Kidney (tissue), 14 donors: ENCODE measurements around the gene TMEM87B. TPM values are rescaled to one million over a fixed set of nuclear protein-coding genes. Genes with fewer than 3 reads are reported as not detected.

ENCODE experiments used
- DNase-seq, 5 donors: peaks; one replicate each; pipeline ENCODE4 v3.0.0-alpha.2; 2013 to 2020
- FAIRE-seq: peaks from 2 replicates; lab custom pipeline; 2012; peaks lifted over from hg19 to GRCh38; lab: Jason Lieb, UNC
- H3K27ac ChIP-seq, 2 donors: one replicate each; pipeline ENCODE4 v1.7.0; 2013; ENCODE audit warnings: low read depth in 2 of 2, low read length in 2 of 2, inconsistent platforms in 1 of 2
- H3K27me3 ChIP-seq: one replicate; pipeline ENCODE4 v1.7.1; 2013; ENCODE audit warnings: low read length, inconsistent platforms; ENCODE audit not compliant: control insufficient read depth, insufficient read depth
- H3K36me3 ChIP-seq, 3 donors: one replicate each; pipeline versions ENCODE4 v1.7.0 to v1.7.1; 2013; ENCODE audit warnings: low read length in 3 of 3, control low read depth in 1 of 3, inconsistent platforms in 1 of 3; ENCODE audit not compliant: insufficient read depth in 3 of 3, control insufficient read depth in 2 of 3
- H3K4me1 ChIP-seq, 3 donors: one replicate each; pipeline versions ENCODE4 v1.7.0 to v1.7.1; 2013; ENCODE audit warnings: low read length in 3 of 3, inconsistent platforms in 1 of 3, low read depth in 1 of 3; ENCODE audit not compliant: control insufficient read depth in 2 of 3, insufficient read depth in 2 of 3
- H3K4me3 ChIP-seq, 3 donors: one replicate each; pipeline versions ENCODE4 v1.7.0 to v1.8.1; 2013; ENCODE audit warnings: low read length in 3 of 3, control low read depth in 1 of 3, inconsistent platforms in 1 of 3
- H3K9ac ChIP-seq, 3 donors: one replicate each; pipeline versions ENCODE4 v1.7.0 to v1.7.1; 2013; ENCODE audit warnings: low read length in 3 of 3, control low read depth in 1 of 3, inconsistent platforms in 1 of 3
- H3K9me3 ChIP-seq, 3 donors: one replicate each; pipeline versions ENCODE4 v1.7.0 to v1.7.1; 2013; ENCODE audit warnings: low read length in 3 of 3, control low read depth in 1 of 3, inconsistent platforms in 1 of 3; ENCODE audit not compliant: control insufficient read depth in 2 of 3, insufficient read depth in 1 of 3
- intact Hi-C: fragments of 100-400 bp; cut with DNase I; formaldehyde crosslinking; loops from one replicate; pipeline ENCODE4 v1.11.1; 2022
- polyA plus RNA-seq: library from polyadenylated mRNA; stranded (reverse); fragments of 350-450 nt; fragmentation: Illumina TruSeq; extraction: RNeasy Lipid Tissue Mini Kit (QIAGEN cat#74804); gene quantifications from one replicate; pipeline ENCODE4 v1.2.3, GENCODE V29; 2014; ENCODE audit warnings: low read depth, low replicate concordance; ENCODE audit not compliant: insufficient read depth
- total RNA-seq: library from RNA; stranded (reverse); fragmentation: NEBNext Ultra II Directional; extraction: Animal tissue kit (Norgen Biotek cat#: 25700); gene quantifications from one replicate; pipeline ENCODE4 v1.2.1, GENCODE V29; 2021
- TF ChIP-seq, protein P1 (sequence below): IDR thresholded peaks from 3 replicates; pipeline ENCODE4 v1.5.1; 2012; ENCODE audit warnings: mild to moderate bottlenecking, moderate library complexity, borderline replicate concordance; ENCODE audit not compliant: insufficient read depth; ENCODE audit errors: extremely low read depth
- donor health status: control.
- donor health status: control.
- donor health status: control.
- donor health status: control.
- donor health status: control.
- donor health status: DM: yes; HTN: yes; CAD: no.
- donor health status: Normal renal cell carcinoma (clear cell type).

The TMEM87B gene
- total and polyA plus RNA-seq, 2 donors from 2014 or later, result 6.5 to 21.9 TPM

- Histone ChIP-seq H3K27me3 (no peaks in the 10 kb centered on the region), H3K4me3 (no peak overlapping the region), H3K4me1 (no peaks in the 10 kb centered on the region), H3K9ac (no peak overlapping the region), H3K36me3 (no peaks in the 10 kb centered on the region), H3K9me3 (no peaks in the 10 kb centered on the region), H3K27ac (no peak overlapping the region)
- FAIRE-seq (no peak), DNase-seq (peak in 1 of 5 donors; percentile 19)
- intact Hi-C loops, result no loop called here
- TF ChIP-seq, protein P1, sequence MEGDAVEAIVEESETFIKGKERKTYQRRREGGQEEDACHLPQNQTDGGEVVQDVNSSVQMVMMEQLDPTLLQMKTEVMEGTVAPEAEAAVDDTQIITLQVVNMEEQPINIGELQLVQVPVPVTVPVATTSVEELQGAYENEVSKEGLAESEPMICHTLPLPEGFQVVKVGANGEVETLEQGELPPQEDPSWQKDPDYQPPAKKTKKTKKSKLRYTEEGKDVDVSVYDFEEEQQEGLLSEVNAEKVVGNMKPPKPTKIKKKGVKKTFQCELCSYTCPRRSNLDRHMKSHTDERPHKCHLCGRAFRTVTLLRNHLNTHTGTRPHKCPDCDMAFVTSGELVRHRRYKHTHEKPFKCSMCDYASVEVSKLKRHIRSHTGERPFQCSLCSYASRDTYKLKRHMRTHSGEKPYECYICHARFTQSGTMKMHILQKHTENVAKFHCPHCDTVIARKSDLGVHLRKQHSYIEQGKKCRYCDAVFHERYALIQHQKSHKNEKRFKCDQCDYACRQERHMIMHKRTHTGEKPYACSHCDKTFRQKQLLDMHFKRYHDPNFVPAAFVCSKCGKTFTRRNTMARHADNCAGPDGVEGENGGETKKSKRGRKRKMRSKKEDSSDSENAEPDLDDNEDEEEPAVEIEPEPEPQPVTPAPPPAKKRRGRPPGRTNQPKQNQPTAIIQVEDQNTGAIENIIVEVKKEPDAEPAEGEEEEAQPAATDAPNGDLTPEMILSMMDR, result no peak
These were observed 98.4 kb downstream of the TMEM87B start for GRCh38 chr2:112153501-112153900.

DNA sequence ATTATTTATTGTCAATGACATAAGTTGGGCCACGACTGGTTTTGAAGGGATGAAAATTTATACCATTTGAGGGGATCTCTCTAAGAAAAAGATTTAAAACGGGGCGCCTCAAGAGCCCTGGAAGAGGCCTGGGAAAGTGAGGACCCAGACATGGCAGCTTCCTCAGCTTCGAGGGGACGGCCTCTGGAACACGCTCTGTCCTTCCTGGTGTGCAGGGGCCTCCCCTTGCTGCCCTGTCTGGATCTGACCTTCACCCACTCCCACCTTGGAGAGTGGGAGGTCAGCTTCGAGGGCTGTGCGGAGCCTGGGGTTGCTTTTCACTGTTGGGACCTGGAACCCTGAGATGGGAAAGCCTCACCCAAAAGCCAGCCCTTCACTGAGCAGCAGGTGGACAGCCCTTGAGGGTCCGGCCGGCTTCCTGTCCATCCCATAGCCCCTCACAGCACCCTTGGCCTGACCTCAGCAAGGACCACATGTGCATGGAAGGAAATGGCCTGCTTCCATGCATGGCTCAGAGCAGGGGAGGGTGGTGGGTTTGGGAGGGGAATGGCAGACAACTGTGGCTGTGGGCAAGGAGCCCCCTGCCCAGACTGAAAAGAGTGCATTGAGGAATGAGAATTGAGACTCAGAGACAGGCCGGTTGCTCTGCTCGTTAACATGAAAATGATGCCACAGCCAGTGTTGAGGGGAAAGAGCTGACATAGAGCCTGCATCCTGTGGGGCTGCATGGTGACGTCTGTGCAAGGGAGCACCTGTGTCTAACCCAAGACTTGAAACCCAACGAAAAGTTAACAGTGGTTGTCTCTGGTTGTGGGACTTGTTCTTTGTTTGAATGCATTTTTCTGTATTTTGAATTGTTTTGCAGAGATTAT lies 99.4 kb downstream of the TMEM87B start:
- H3K27ac ChIP-seq, result no peak overlapping the region
- H3K36me3 ChIP-seq, result no peaks in the 10 kb centered on the region
- TF ChIP-seq, protein P1, result no peak
- H3K9ac ChIP-seq, result no peak overlapping the region
- FAIRE-seq (no peak), DNase-seq (peak in 1 of 5 donors; percentile 24)
- H3K4me3 ChIP-seq, result no peak overlapping the region
- no peaks in the 10 kb centered on the region for H3K9me3 ChIP-seq
- intact Hi-C loops, result no loop called here
- no peaks in the 10 kb centered on the region for H3K4me1 ChIP-seq
- no peaks in the 10 kb centered on the region for H3K27me3 ChIP-seq

GRCh38 chr2:112155331-112156151 lies 100.5 kb downstream of the TMEM87B start:
- intact Hi-C loops, result no loop called here
- Histone ChIP-seq H3K9ac (no peak overlapping the region), H3K36me3 (no peaks in the 10 kb centered on the region), H3K27ac (no peak overlapping the region), H3K27me3 (no peaks in the 10 kb centered on the region), H3K9me3 (no peaks in the 10 kb centered on the region), H3K4me3 (no peak overlapping the region), H3K4me1 (no peaks in the 10 kb centered on the region)
- TF ChIP-seq, protein P1, result no peak
- FAIRE-seq (no peak), DNase-seq (peak in 3 of 5 donors; percentile 41 to 58 (median 57))
